Transverse colon (tissue), 4 donors: Measurements from ENCODE around the gene SERTAD3. TPM values are rescaled to one million over a fixed set of nuclear protein-coding genes. Genes with fewer than 3 reads are reported as not detected.

Experiments used
- DNase-seq: peaks from one replicate; pipeline ENCODE4 v3.0.0-alpha.2; 2019
- H3K27ac ChIP-seq, 4 donors: fragments of 200-600 bp; sonication (generic); 2 replicates each; pipeline ENCODE4 v1.5.1; 2016 to 2018; ENCODE audit warnings: inconsistent platforms in 4 of 4
- H3K27me3 ChIP-seq: fragments of 200-600 bp; sonication (generic); 2 replicates; pipeline ENCODE4 v1.5.1; 2017; ENCODE audit warnings: inconsistent platforms
- H3K36me3 ChIP-seq, 4 donors: fragments of 200-600 bp; sonication (generic); 2 replicates each; pipeline ENCODE4 v1.5.1; 2017 to 2019; ENCODE audit warnings: inconsistent platforms in 4 of 4
- H3K4me1 ChIP-seq, 4 donors: fragments of 200-600 bp; sonication (generic); 2 replicates each; pipeline ENCODE4 v1.5.1; 2017 to 2020; ENCODE audit warnings: inconsistent platforms in 4 of 4
- H3K4me3 ChIP-seq, 4 donors: fragments of 200-600 bp; sonication (generic); 1 replicate in 1 of 4; 2 replicates in 3 of 4; pipeline versions ENCODE4 v1.5.1 to v1.6.1; 2017 to 2019; ENCODE audit warnings: inconsistent platforms in 4 of 4
- H3K9me3 ChIP-seq, 2 donors: fragments of 200-600 bp; sonication (generic); 2 replicates each; pipeline ENCODE4 v1.5.1; 2017 to 2019; ENCODE audit warnings: inconsistent platforms in 2 of 2
- EP300 ChIP-seq: sonication (generic); formaldehyde crosslinking; IDR thresholded peaks from one replicate; pipeline ENCODE4 v1.6.1; 2017; ENCODE audit warnings: antibody characterized with exemption, low read depth
- POLR2A ChIP-seq: fragments of 450-650 bp; IDR thresholded peaks from one replicate; pipeline ENCODE4 v1.6.1; 2016; ENCODE audit warnings: antibody characterized with exemption, mild to moderate bottlenecking, moderate library complexity
- POLR2AphosphoS5 ChIP-seq, 3 donors: sonication (generic); formaldehyde crosslinking; IDR thresholded peaks; one replicate each; pipeline ENCODE4 v1.6.1; 2016; ENCODE audit warnings: antibody characterized with exemption in 3 of 3
- WGBS, 2 donors: methylation state at CpG; one replicate each; pipeline ENCODE4 v1.1.5; 2018; ENCODE audit warnings: low coverage in 1 of 2; 5-methylcytosine and 5-hydroxymethylcytosine counted together
- in situ Hi-C, 4 donors: fragments of 200-750 bp; cut with MboI; loops; one replicate each; pipeline versions ENCODE4 v1.15.0 to v1.15.1; 2017; ENCODE audit warnings: low sequenced_read_pairs in 3 of 4, low pct_ligation_motif_present in 1 of 4, low pct_unique_long_range_greater_than_20kb in 1 of 4
- intact Hi-C: fragments of 100-400 bp; cut with DNase I; formaldehyde crosslinking; loops from one replicate; pipeline ENCODE4 v1.15.1; 2023; ENCODE audit warnings: low total_unique reads
- total RNA-seq, 4 donors: library from RNA; depleted of rRNA; stranded (reverse); fragments of >200 nt; gene quantifications; one replicate each; pipeline ENCODE4 v1.1.0, GENCODE V29; 2016
- TF ChIP-seq, protein P1 (sequence below), 5 experiments: fragments of 200-600 bp in 3 of 5; fragments of 450-650 bp in 2 of 5; sonication (generic) in 3 of 5; IDR thresholded peaks; 1 replicate in 2 of 5; 2 replicates in 3 of 5; pipeline ENCODE4 v1.5.1; 2016 to 2017; ENCODE audit warnings: antibody characterized with exemption in 5 of 5, inconsistent platforms in 3 of 5, mild to moderate bottlenecking in 2 of 5, moderate library complexity in 1 of 5

SERTAD3 gene
- total RNA-seq, 4 donors from 2014 or later = 14.1 to 31.0 (median 22.2) TPM

GRCh38 chr19:40453151-40453735 is 9.1 kb upstream of the SERTAD3 start:
- intact Hi-C loops (no loop called here), in situ Hi-C loops (no loop called here)
- WGBS, 2 donors = 79 to 91% methylated on average over 4 to 5 of the region's 5 CpGs
- H3K9me3 ChIP-seq = no peaks in the 10 kb centered on the region
- no peak overlapping the region for H3K4me3 ChIP-seq
- no peak for TF ChIP-seq EP300
- no peak for TF ChIP-seq POLR2A
- H3K27me3 ChIP-seq = no peaks in the 10 kb centered on the region
- no peaks in the 10 kb centered on the region for H3K4me1 ChIP-seq
- peaks cover 0 to 6% (median 3%) of the 10 kb centered on the region in 4 donors for H3K36me3 ChIP-seq
- no peak for DNase-seq
- no peak overlapping the region for H3K27ac ChIP-seq

DNA sequence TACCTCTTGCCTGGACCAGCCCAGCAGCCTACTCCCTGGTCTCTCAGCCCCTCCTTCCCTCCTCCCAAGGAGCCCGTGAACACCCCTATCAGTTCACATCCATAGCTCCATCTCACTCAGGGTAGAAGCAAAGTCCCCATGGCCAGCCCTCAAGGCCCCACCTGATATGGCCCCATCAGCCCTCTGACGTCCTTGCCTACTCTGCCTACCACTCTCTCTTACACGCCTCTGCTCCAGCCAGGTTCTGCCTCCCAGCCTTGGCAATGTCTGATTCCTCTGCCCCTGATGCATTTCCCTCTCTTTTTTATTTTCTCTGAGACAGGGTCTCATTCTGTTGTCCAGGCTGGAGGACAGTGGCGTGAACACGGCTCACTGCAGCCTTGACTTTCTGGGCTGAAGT is 7.9 kb upstream of the SERTAD3 start:
- H3K36me3 ChIP-seq = peaks cover 0 to 2% (median 0%) of the 10 kb centered on the region in 4 donors
- intact Hi-C loops = no loop called here
- 74 to 87% methylated on average over 3 to 5 of the region's 5 CpGs for WGBS, 2 donors

DNA sequence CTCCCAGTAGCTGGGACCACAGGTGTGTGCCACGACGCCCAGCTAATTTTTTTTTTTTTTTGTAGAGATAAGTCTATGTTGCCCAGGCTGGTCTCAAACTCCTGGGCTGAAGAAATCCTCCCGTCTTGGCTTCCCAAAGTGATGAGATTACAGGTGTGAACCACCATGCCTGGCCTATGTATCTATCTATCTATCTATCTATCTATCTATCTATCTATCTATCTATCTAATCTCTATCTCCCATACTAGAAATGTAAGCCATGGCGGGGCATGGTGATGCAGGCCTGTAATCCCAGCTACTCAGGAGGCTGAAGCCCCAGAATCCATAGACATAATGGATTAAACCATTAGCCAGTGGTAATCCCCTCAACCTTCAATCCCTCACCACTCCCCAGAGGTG is 6.5 kb upstream of the SERTAD3 start:
- Histone ChIP-seq H3K27ac (no peak overlapping the region), H3K27me3 (no peaks in the 10 kb centered on the region), H3K9me3 (no peaks in the 10 kb centered on the region), H3K4me1 (peaks cover 0 to 8% (median 1%) of the 10 kb centered on the region in 4 donors), H3K4me3 (no peak overlapping the region), H3K36me3 (no peaks in the 10 kb centered on the region)
- in situ Hi-C loops (no loop called here), intact Hi-C loops (no loop called here)
- no peak for DNase-seq
- 91 to 100% methylated on average over 3 to 4 of the region's 4 CpGs for WGBS, 2 donors
- TF ChIP-seq, protein P1, sequence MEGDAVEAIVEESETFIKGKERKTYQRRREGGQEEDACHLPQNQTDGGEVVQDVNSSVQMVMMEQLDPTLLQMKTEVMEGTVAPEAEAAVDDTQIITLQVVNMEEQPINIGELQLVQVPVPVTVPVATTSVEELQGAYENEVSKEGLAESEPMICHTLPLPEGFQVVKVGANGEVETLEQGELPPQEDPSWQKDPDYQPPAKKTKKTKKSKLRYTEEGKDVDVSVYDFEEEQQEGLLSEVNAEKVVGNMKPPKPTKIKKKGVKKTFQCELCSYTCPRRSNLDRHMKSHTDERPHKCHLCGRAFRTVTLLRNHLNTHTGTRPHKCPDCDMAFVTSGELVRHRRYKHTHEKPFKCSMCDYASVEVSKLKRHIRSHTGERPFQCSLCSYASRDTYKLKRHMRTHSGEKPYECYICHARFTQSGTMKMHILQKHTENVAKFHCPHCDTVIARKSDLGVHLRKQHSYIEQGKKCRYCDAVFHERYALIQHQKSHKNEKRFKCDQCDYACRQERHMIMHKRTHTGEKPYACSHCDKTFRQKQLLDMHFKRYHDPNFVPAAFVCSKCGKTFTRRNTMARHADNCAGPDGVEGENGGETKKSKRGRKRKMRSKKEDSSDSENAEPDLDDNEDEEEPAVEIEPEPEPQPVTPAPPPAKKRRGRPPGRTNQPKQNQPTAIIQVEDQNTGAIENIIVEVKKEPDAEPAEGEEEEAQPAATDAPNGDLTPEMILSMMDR (IDR thresholded peaks at IDR 0.05) = no peak
- TF ChIP-seq POLR2AphosphoS5 (IDR thresholded peaks at IDR 0.05) (no peak), POLR2A (no peak), EP300 (no peak)

More for the DNA sequence above, 7.9 kb upstream of the SERTAD3 start:
- DNase-seq = no peak
- in situ Hi-C loops = no loop called here
- no peaks in the 10 kb centered on the region for H3K4me1 ChIP-seq
- H3K27me3 ChIP-seq = no peaks in the 10 kb centered on the region
- no peak overlapping the region for H3K4me3 ChIP-seq
- TF ChIP-seq EP300 (no peak), POLR2A (no peak), POLR2AphosphoS5 (IDR thresholded peaks at IDR 0.05) (no peak)
- TF ChIP-seq, protein P1 (IDR thresholded peaks at IDR 0.05) = no peak
- H3K27ac ChIP-seq = no peak overlapping the region
- H3K9me3 ChIP-seq = no peaks in the 10 kb centered on the region

DNA sequence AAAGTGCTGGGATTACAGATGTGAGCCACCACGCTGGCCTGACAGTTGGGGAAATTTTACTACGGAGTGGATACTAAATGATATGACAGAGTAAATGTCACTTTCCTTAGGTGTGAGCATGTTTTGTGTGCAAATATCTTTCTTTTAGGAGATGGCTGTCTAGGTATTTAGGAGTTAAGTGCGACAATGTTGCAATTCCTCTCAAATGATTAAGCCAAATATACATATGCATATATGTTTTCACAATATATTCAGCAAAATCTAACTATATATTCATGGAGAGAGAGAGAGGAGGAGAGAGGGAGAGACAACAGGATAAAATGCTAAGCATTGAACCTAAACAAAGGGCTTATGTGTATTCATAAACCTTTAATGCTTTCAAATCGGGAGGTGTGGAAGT is 5.4 kb upstream of the SERTAD3 start:
- H3K27me3 ChIP-seq = no peaks in the 10 kb centered on the region
- H3K4me1 ChIP-seq = peaks cover 5 to 17% (median 9%) of the 10 kb centered on the region in 4 donors
- no peak for DNase-seq
- H3K36me3 ChIP-seq = no peaks in the 10 kb centered on the region
- WGBS, 2 donors = 75 to 90% methylated on average over 2 to 4 of the region's 4 CpGs
- in situ Hi-C loops = no loop called here
- TF ChIP-seq POLR2A = no peak
- TF ChIP-seq EP300 = no peak
- TF ChIP-seq POLR2AphosphoS5 (IDR thresholded peaks at IDR 0.05) = no peak
- TF ChIP-seq, protein P1 (IDR thresholded peaks at IDR 0.05) = no peak
- intact Hi-C loops = no loop called here
- no peak overlapping the region for H3K27ac ChIP-seq
- H3K4me3 ChIP-seq = no peak overlapping the region
- H3K9me3 ChIP-seq = no peaks in the 10 kb centered on the region

DNA sequence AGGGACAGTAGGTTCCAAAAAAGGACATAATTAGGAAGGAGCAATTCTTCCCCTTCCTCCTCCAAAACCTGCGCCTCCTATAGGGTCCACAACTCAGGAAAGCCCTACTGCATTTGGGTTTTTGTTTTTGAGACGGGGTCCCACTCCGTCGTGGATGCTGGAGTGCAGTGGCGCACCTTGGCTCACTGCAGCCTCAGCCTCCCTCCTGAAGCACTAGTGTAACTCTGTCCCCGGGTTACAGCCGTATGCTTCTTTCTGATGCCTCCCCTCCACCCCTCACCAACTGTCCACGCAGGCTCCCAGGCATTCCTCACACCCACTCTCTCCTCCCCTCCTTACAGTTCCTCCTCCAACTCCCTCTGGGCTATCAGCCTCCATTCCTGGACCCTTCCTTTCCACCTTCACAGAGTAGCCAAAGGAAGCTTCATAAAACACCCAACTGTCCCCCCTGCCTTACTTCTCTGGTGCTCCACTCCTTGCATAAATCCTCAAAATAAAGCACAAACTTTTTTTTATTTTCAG is 2.2 kb upstream of the SERTAD3 start:
- Histone ChIP-seq H3K36me3 (peaks cover 0 to 8% (median 4%) of the 10 kb centered on the region in 4 donors), H3K27ac (peak overlapping the region; percentile 95 to 99 (median 98)), H3K4me3 (no peak overlapping the region), H3K27me3 (no peaks in the 10 kb centered on the region), H3K4me1 (peaks cover 9 to 31% (median 22%) of the 10 kb centered on the region in 4 donors), H3K9me3 (no peaks in the 10 kb centered on the region)
- DNase-seq = no peak
- WGBS, 2 donors = 84 to 85% methylated on average over 4 to 8 of the region's 8 CpGs
- in situ Hi-C loops = no loop called here
- TF ChIP-seq, protein P1 (IDR thresholded peaks at IDR 0.05) = no peak
- TF ChIP-seq EP300 (no peak), POLR2AphosphoS5 (IDR thresholded peaks at IDR 0.05) (no peak), POLR2A (no peak)
- intact Hi-C loops = no loop called here
